ENCODE results near the gene RAB20. TPM values are rescaled to one million over a fixed set of nuclear protein-coding genes. Genes with fewer than 3 reads are reported as not detected.

Gene RAB20
- total and polyA plus RNA-seq, 9 of the 15 experiments (the other 6 are each of a cell fraction or from before 2014, with no cell fraction given): 0.62 to 9.2 (median 5.4) TPM

GRCh38 chr13:110506859-110507566 lies 54.5 kb downstream of the RAB20 start (continued):
- TF ChIP-seq MLX (CRISPR knock-in tag; conservative IDR thresholded peaks at IDR 0.05) (no peak), NFE2 (IDR thresholded peaks at IDR 0.05; ENCODE audit: low read depth) (peak; percentile 47; the same call in 1 of the 2 replicates), GATAD2B (IDR thresholded peaks at IDR 0.05; ENCODE audit: borderline replicate concordance) (no peak; the same call in 1 of the 2 replicates), KLF16 (IDR thresholded peaks at IDR 0.05) (peak; percentile 90), ZNF668 (CRISPR knock-in tag; IDR thresholded peaks at IDR 0.05) (peak; percentile 51; the same call in 1 of the 2 replicates), RAD21 (CRISPR knock-in tag; conservative IDR thresholded peaks at IDR 0.05 in 1 of 2, IDR thresholded peaks at IDR 0.05 in 1 of 2) (peak in 1 of 2 experiments; percentile 17; a peak in 1 of 4 replicates), ZNF134 (CRISPR knock-in tag; conservative IDR thresholded peaks at IDR 0.05) (no peak), RERE (CRISPR knock-in tag; IDR thresholded peaks at IDR 0.05; ENCODE audit: borderline replicate concordance) (no peak), ZBTB11 (CRISPR knock-in tag; IDR thresholded peaks at IDR 0.05) (peak in 1 of 3 experiments; percentile 65; a peak in 2 of 6 replicates), FIP1L1 (IDR thresholded peaks at IDR 0.05; ENCODE audit: low read depth, low read length, poor library complexity, severe bottlenecking) (no peak), ZNF121 (CRISPR knock-in tag; conservative IDR thresholded peaks at IDR 0.05) (no peak), CHCHD3 (CRISPR knock-in tag; IDR thresholded peaks at IDR 0.05) (no peak), FOXK1 (CRISPR knock-in tag; IDR thresholded peaks at IDR 0.05; ENCODE audit: borderline replicate concordance) (peak; percentile 56; the same call in 1 of the 2 replicates), COPS2 (conservative IDR thresholded peaks at IDR 0.05) (no peak), ZNF12 (CRISPR knock-in tag; IDR thresholded peaks at IDR 0.05) (no peak), SMAD4 (CRISPR knock-in tag; conservative IDR thresholded peaks at IDR 0.05) (peak; percentile 72), ZNF24 (IDR thresholded peaks at IDR 0.05) (no peak), MAFG (tag; conservative IDR thresholded peaks at IDR 0.05) (no peak)
